Pancreas (tissue), 10 donors: ENCODE results near the gene MACROD2. TPM values are rescaled to one million over a fixed set of nuclear protein-coding genes. Genes with fewer than 3 reads are reported as not detected.

Experiments used
- ATAC-seq, 4 donors: fragments of 200-7000 bp; cut with Tn5 transposase; one replicate each; pipeline versions ENCODE4 v1.8.0 to v1.9.1; 2020; ENCODE audit warnings: mild to moderate bottlenecking in 4 of 4, moderate library complexity in 4 of 4
- DNase-seq, 6 donors: peaks; one replicate each; pipeline ENCODE4 v3.0.0-alpha.2; 2020
- FAIRE-seq: peaks from 2 replicates; lab custom pipeline; 2012; peaks lifted over from hg19 to GRCh38; lab: Jason Lieb, UNC
- H3K27ac ChIP-seq, 4 donors: fragments of 200-600 bp; sonication (generic); 1 replicate in 3 of 4; 2 replicates in 1 of 4; pipeline versions ENCODE4 v1.5.0 to v1.8.0; 2020
- H3K27me3 ChIP-seq, 4 donors: fragments of 200-600 bp; one replicate each; pipeline ENCODE4 v1.8.0; 2021
- H3K36me3 ChIP-seq, 3 donors: fragments of 200-600 bp; sonication (generic) in 1 of 3; one replicate each; pipeline versions ENCODE4 v1.5.0 to v1.8.0; 2020 to 2021
- H3K4me1 ChIP-seq, 3 donors: fragments of 200-600 bp; one replicate each; pipeline ENCODE4 v1.8.0; 2021
- H3K4me3 ChIP-seq, 4 donors: fragments of 200-600 bp; sonication (generic) in 2 of 4; one replicate each; pipeline versions ENCODE4 v1.5.0 to v1.8.0; 2020 to 2021
- H3K9me3 ChIP-seq, 4 donors: fragments of 200-600 bp; one replicate each; pipeline ENCODE4 v1.8.0; 2021
- CTCF ChIP-seq, 4 donors: fragments of 200-600 bp; sonication (generic) in 3 of 4; IDR thresholded peaks; one replicate each; pipeline versions ENCODE4 v1.5.0 to v1.8.0; 2021; ENCODE audit warnings: antibody characterized with exemption in 4 of 4
- WGBS, 2 donors: extraction: QIAGEN DNeasy Blood & Tissue Kit; methylation state at CpG; one replicate each; pipeline ENCODE4 v1.1.7; 2013; 5-methylcytosine and 5-hydroxymethylcytosine counted together
- intact Hi-C, 3 donors: fragments of 100-400 bp; cut with DNase I; formaldehyde crosslinking; loops; one replicate each; pipeline versions ENCODE4 v1.11.1 to v1.14.2; 2022
- polyA plus RNA-seq, 2 donors: library from polyadenylated mRNA; stranded (reverse); fragments of 200-250 nt; gene quantifications; one replicate each; pipeline ENCODE4 v1.2.3, GENCODE V29; 2013
- total RNA-seq, 6 donors: library from RNA; stranded (reverse); fragmentation: NEBNext Ultra II Directional in 4 of 6; extraction: Animal tissue kit (Norgen Biotek cat#: 25700) in 4 of 6; gene quantifications; one replicate each; pipeline versions ENCODE4 v1.2.1 to v1.2.4, GENCODE V29; 2021 to 2023
- donor health status: healthy with polysubstance abuse.
- donor health status: DM: no; HTN: no; CAD: no; lungs with moderate emphysema.
- donor health status: DM: no; HTN: no; CAD: no.
- donor health status: control.
- donor health status: control.
- donor health status: Bipolar disorder and iron deficiency.
- donor health status: DM: yes; HTN: yes; CAD: no.
- donor health status: DM: no; HTN: no; CAD: no.
- donor health status: DM: no; HTN: no; CAD: no.
- donor health status: DM: yes; HTN: yes; CAD: no.

Gene MACROD2
- total and polyA plus RNA-seq, 8 donors: 1.7 to 4.9 (median 2.7) TPM

GRCh38 chr20:14525426-14525825 lies 530.1 kb downstream of the MACROD2 start:
- intact Hi-C loops: no loop called here
- WGBS, 2 donors: 93 to 95% methylated on average over 1 of the region's 1 CpG

DNA sequence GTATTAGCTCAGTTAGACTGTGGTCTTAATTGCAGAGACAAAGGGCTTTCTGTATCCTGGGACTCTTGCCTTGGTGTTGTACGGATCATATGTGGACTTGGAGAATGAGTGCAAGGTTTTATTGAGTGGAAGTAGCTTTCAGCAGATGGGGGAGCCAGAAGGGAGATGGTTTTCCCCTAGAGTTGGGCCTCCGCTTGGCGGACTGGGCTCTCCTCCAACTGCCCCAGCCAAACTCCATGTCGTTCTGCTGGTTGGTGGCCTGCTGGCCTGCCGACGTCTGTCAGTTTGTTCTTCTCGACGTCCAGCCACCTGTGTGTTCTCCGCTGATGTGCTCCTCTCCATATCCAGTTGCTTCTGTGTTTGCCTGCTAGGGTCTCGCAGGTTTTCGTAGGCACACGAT lies 531.6 kb downstream of the MACROD2 start:
- DNase-seq: peak in 1 of 6 donors; percentile 25
- FAIRE-seq: no peak
- TF ChIP-seq CTCF (IDR thresholded peaks at IDR 0.05): no peak
- Histone ChIP-seq H3K4me3 (no peak overlapping the region), H3K27me3 (no peaks in the 10 kb centered on the region), H3K9me3 (no peaks in the 10 kb centered on the region), H3K4me1 (no peaks in the 10 kb centered on the region), H3K36me3 (no peaks in the 10 kb centered on the region), H3K27ac (no peak overlapping the region)
- WGBS, 2 donors: 89 to 93% methylated on average over 12 of the region's 12 CpGs
- ATAC-seq: no peak
- intact Hi-C loops: no loop called here

More at GRCh38 chr20:14525426-14525825, 530.1 kb downstream of the MACROD2 start:
- no peak for FAIRE-seq
- Histone ChIP-seq H3K9me3 (no peaks in the 10 kb centered on the region), H3K36me3 (no peaks in the 10 kb centered on the region), H3K27me3 (no peaks in the 10 kb centered on the region), H3K4me3 (no peak overlapping the region), H3K4me1 (no peaks in the 10 kb centered on the region), H3K27ac (no peak overlapping the region)
- ATAC-seq: no peak
- no peak for DNase-seq
- no peak for TF ChIP-seq CTCF (IDR thresholded peaks at IDR 0.05)

DNA sequence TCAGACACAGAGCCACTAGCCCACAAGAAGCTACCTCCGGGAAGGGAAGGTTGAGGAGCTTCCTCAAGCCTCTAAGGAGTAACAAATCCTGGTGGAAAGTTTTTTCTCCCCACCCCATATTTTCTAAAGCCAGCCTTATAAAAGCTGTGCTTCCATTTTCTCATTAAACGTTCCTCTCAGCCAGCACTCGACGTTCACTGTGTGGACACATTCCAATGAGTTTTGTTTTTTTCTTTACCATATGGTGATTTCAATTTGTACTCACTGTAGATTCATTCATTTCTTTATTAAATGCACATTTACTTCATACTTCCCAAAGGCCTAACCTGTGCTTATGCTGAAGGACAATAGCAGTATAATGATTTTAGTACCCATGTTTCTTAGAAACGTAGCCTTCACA lies 536.5 kb downstream of the MACROD2 start:
- Histone ChIP-seq H3K27ac (no peak overlapping the region), H3K4me1 (no peaks in the 10 kb centered on the region), H3K27me3 (no peaks in the 10 kb centered on the region), H3K36me3 (no peaks in the 10 kb centered on the region), H3K9me3 (no peaks in the 10 kb centered on the region), H3K4me3 (no peak overlapping the region)
- intact Hi-C loops: no loop called here
- no peak for TF ChIP-seq CTCF (IDR thresholded peaks at IDR 0.05)
- 83 to 93% methylated on average over 5 of the region's 5 CpGs for WGBS, 2 donors
- ATAC-seq (no peak), DNase-seq (no peak), FAIRE-seq (no peak)

- Histone ChIP-seq H3K27ac (no peak overlapping the region), H3K27me3 (no peaks in the 10 kb centered on the region), H3K4me1 (no peaks in the 10 kb centered on the region), H3K9me3 (no peaks in the 10 kb centered on the region), H3K4me3 (no peak overlapping the region), H3K36me3 (no peaks in the 10 kb centered on the region)
- 65 to 77% methylated on average over 1 of the region's 1 CpG for WGBS, 2 donors
- ATAC-seq: no peak
- TF ChIP-seq CTCF (IDR thresholded peaks at IDR 0.05): no peak
- no peak for DNase-seq
- no peak for FAIRE-seq
- intact Hi-C loops: no loop called here
These were observed 541.4 kb downstream of the MACROD2 start for GRCh38 chr20:14536738-14537137.

- no peak overlapping the region for H3K4me3 ChIP-seq
- intact Hi-C loops: no loop called here
- WGBS, 2 donors: 90 to 96% methylated on average over 5 of the region's 5 CpGs
- FAIRE-seq: no peak
- no peak for DNase-seq
- H3K36me3 ChIP-seq: no peaks in the 10 kb centered on the region
- TF ChIP-seq CTCF (IDR thresholded peaks at IDR 0.05): no peak
- no peak overlapping the region for H3K27ac ChIP-seq
- H3K27me3 ChIP-seq: no peaks in the 10 kb centered on the region
- no peaks in the 10 kb centered on the region for H3K9me3 ChIP-seq
- H3K4me1 ChIP-seq: no peaks in the 10 kb centered on the region
- no peak for ATAC-seq
These were observed 543.1 kb downstream of the MACROD2 start for GRCh38 chr20:14538433-14538832.
